H9 (cell line): ENCODE measurements around the gene TMEM125. TPM values are rescaled to one million over a fixed set of nuclear protein-coding genes. Genes with fewer than 3 reads are reported as not detected.

ENCODE experiments used
- DNase-seq: peaks from one replicate; pipeline ENCODE4 v3.0.0-alpha.2; 2017
- H2AFZ ChIP-seq: one replicate; pipeline ENCODE4 v1.6.1; 2013; ENCODE audit warnings: mild to moderate bottlenecking, low read length, control low read depth, moderate library complexity
- H2AK5ac ChIP-seq: 2 replicates; pipeline ENCODE4 v1.6.1; 2013; ENCODE audit warnings: low read length, control low read depth, mixed read lengths; ENCODE audit not compliant: insufficient read length
- H2BK120ac ChIP-seq: one replicate; pipeline ENCODE4 v1.6.1; 2013; ENCODE audit warnings: low read depth, mild to moderate bottlenecking, low read length, control low read depth, inconsistent platforms; ENCODE audit not compliant: poor library complexity, severe bottlenecking
- H2BK12ac ChIP-seq: 2 replicates; pipeline ENCODE4 v1.6.1; 2013; ENCODE audit warnings: low read length, control low read depth, mixed read lengths, low read depth; ENCODE audit not compliant: insufficient read length
- H2BK15ac ChIP-seq: 2 replicates; pipeline ENCODE4 v1.6.1; 2013; ENCODE audit warnings: low read depth, low read length, control low read depth
- H2BK20ac ChIP-seq: one replicate; pipeline ENCODE4 v1.6.1; 2013; ENCODE audit warnings: low read depth, mild to moderate bottlenecking, low read length, control low read depth, inconsistent platforms; ENCODE audit not compliant: poor library complexity, severe bottlenecking
- H2BK5ac ChIP-seq: 2 replicates; pipeline ENCODE4 v1.6.1; 2013; ENCODE audit warnings: low read length, control low read depth, mixed read lengths; ENCODE audit not compliant: insufficient read length
- H3K14ac ChIP-seq: 2 replicates; pipeline ENCODE4 v1.6.1; 2013; ENCODE audit warnings: low read length, control low read depth; ENCODE audit not compliant: insufficient read depth
- H3K18ac ChIP-seq: 2 replicates; pipeline ENCODE4 v1.6.1; 2013; ENCODE audit warnings: low read depth, mild to moderate bottlenecking, mixed read lengths, low read length, control low read depth; ENCODE audit not compliant: insufficient read length
- H3K23ac ChIP-seq: 2 replicates; pipeline ENCODE4 v1.6.1; 2013; ENCODE audit warnings: low read length, control low read depth, mixed read lengths, low read depth; ENCODE audit not compliant: insufficient read length
- H3K23me2 ChIP-seq: 2 replicates; pipeline ENCODE4 v1.6.1; 2013; ENCODE audit warnings: low read depth, mild to moderate bottlenecking, mixed read lengths, low read length, control low read depth; ENCODE audit not compliant: insufficient read length, poor library complexity, severe bottlenecking
- H3K27ac ChIP-seq: 2 replicates; pipeline ENCODE4 v1.5.1; 2013; ENCODE audit warnings: low read length, control low read depth, mixed read lengths, low read depth; ENCODE audit not compliant: insufficient read length
- H3K27me3 ChIP-seq: 2 replicates; pipeline ENCODE4 v1.6.1; 2013; ENCODE audit warnings: low read length, control low read depth, inconsistent platforms; ENCODE audit not compliant: insufficient read depth
- H3K4ac ChIP-seq: 2 replicates; pipeline ENCODE4 v1.6.1; 2013; ENCODE audit warnings: low read depth, mild to moderate bottlenecking, control low read depth, inconsistent platforms, low read length, moderate library complexity
- H3K4me1 ChIP-seq: 2 replicates; pipeline ENCODE4 v1.6.1; 2013; ENCODE audit warnings: low read length, control low read depth, inconsistent platforms; ENCODE audit not compliant: insufficient read depth
- H3K4me2 ChIP-seq: 2 replicates; pipeline ENCODE4 v1.6.1; 2013; ENCODE audit warnings: low read length, control low read depth, mixed read lengths; ENCODE audit not compliant: insufficient read length, insufficient read depth
- H3K56ac ChIP-seq: 2 replicates; pipeline ENCODE4 v1.6.1; 2013; ENCODE audit warnings: low read depth, mild to moderate bottlenecking, mixed read lengths, low read length, control low read depth; ENCODE audit not compliant: insufficient read length
- H3K79me1 ChIP-seq: 2 replicates; pipeline ENCODE4 v1.6.1; 2013; ENCODE audit warnings: low read depth, mild to moderate bottlenecking, moderate library complexity, low read length, control low read depth, inconsistent platforms; ENCODE audit not compliant: insufficient read depth, poor library complexity, severe bottlenecking
- H3K79me2 ChIP-seq: 2 replicates; pipeline ENCODE4 v1.6.1; 2013; ENCODE audit warnings: low read length, control low read depth, inconsistent platforms; ENCODE audit not compliant: insufficient read depth
- H3K9ac ChIP-seq: 2 replicates; pipeline ENCODE4 v1.6.1; 2013; ENCODE audit warnings: low read length, control low read depth, mixed read lengths; ENCODE audit not compliant: insufficient read length; ENCODE audit errors: extremely low read depth
- H3K9me3 ChIP-seq: one replicate; pipeline ENCODE4 v1.6.1; 2013; ENCODE audit warnings: low read depth, low read length, inconsistent platforms; ENCODE audit not compliant: control insufficient read depth
- H3T11ph ChIP-seq: one replicate; pipeline ENCODE4 v1.6.1; 2013; ENCODE audit warnings: mild to moderate bottlenecking, low read length, control low read depth, inconsistent platforms
- H4K20me1 ChIP-seq: one replicate; pipeline ENCODE4 v1.6.1; 2013; ENCODE audit not compliant: control insufficient read depth, insufficient read length, insufficient read depth
- H4K5ac ChIP-seq: 2 replicates; pipeline ENCODE4 v1.6.1; 2013; ENCODE audit warnings: low read depth, mild to moderate bottlenecking, mixed read lengths, low read length, control low read depth; ENCODE audit not compliant: insufficient read length
- H4K8ac ChIP-seq: replicated peaks from 2 replicates; pipeline ENCODE4 v1.6.1; 2013; ENCODE audit warnings: low read length, control low read depth, mixed read lengths, low read depth; ENCODE audit not compliant: insufficient read length
- H4K91ac ChIP-seq: 2 replicates; pipeline ENCODE4 v1.6.1; 2013; ENCODE audit warnings: low read depth, mild to moderate bottlenecking, moderate library complexity, mixed read lengths, low read length, control low read depth; ENCODE audit not compliant: insufficient read length
- H3K27ac Mint-ChIP-seq, 3 experiments: 2 replicates in 2 of 3; 3 replicates in 1 of 3; pipeline ENCODE4 v1.8.0; 2020 to 2021; ENCODE audit warnings: mixed read lengths in 3 of 3, mild to moderate bottlenecking in 1 of 3, moderate library complexity in 1 of 3
- H3K27me3 Mint-ChIP-seq: 2 replicates; pipeline ENCODE4 v1.8.0; 2021; ENCODE audit warnings: low read depth, mild to moderate bottlenecking, moderate library complexity, mixed read lengths
- H3K36me3 Mint-ChIP-seq, 3 experiments: 2 replicates in 2 of 3; 3 replicates in 1 of 3; pipeline ENCODE4 v1.8.0; 2020 to 2021; ENCODE audit warnings: low read depth in 3 of 3, mixed read lengths in 3 of 3; ENCODE audit not compliant: insufficient read depth in 1 of 3
- H3K4me1 Mint-ChIP-seq, 2 experiments: 2 replicates each; pipeline ENCODE4 v1.8.0; 2020; ENCODE audit warnings: mixed read lengths in 2 of 2
- H3K4me3 Mint-ChIP-seq, 2 experiments: 2 replicates in 1 of 2; 3 replicates in 1 of 2; pipeline ENCODE4 v1.8.0; 2020 to 2021; ENCODE audit warnings: mild to moderate bottlenecking in 2 of 2, mixed read lengths in 2 of 2, moderate library complexity in 1 of 2
- H3K9me3 Mint-ChIP-seq, 2 experiments: 2 replicates in 1 of 2; 3 replicates in 1 of 2; pipeline ENCODE4 v1.8.0; 2020; ENCODE audit warnings: mild to moderate bottlenecking in 2 of 2, mixed read lengths in 2 of 2, moderate library complexity in 1 of 2
- WGBS: extraction: QIAGEN DNeasy Blood & Tissue Kit; methylation state at CpG from one replicate; pipeline ENCODE4 v1.1.7; 2013; ENCODE audit warnings: missing lambda C conversion rate, low lambda C conversion rate, mixed read lengths; ENCODE audit not compliant: insufficient read length; ENCODE audit errors: extremely low coverage; 5-methylcytosine and 5-hydroxymethylcytosine counted together
- total RNA-seq: library from RNA; stranded (reverse); gene quantifications from 2 replicates; pipeline ENCODE4 v1.2.1, GENCODE V29; 2021
- TF ChIP-seq, protein P1 (sequence below): fragments of 200-600 bp; sonication (generic); conservative IDR thresholded peaks from 3 replicates; pipeline ENCODE4 v1.8.0; 2021; ENCODE audit warnings: antibody characterized with exemption, mild to moderate bottlenecking

Gene TMEM125
- total RNA-seq, 1 experiment from 2014 or later: 19.6 TPM

- Histone ChIP-seq H3K18ac (no peak overlapping the region), H3K27me3 (no peaks in the 10 kb centered on the region), H3T11ph (no peak overlapping the region), H2BK12ac (no peak overlapping the region), H3K9ac (no peak overlapping the region), H3K14ac (no peak overlapping the region), H4K20me1 (no peaks in the 10 kb centered on the region), H2BK20ac (no peak overlapping the region), H3K4me1 (no peaks in the 10 kb centered on the region), H3K9me3 (no peaks in the 10 kb centered on the region), H3K23me2 (no peaks in the 10 kb centered on the region), H3K4ac (no peak overlapping the region), H4K91ac (no peak overlapping the region), H3K27ac (no peak overlapping the region), H3K79me1 (no peaks in the 10 kb centered on the region), H4K8ac (no peak overlapping the region), H3K4me2 (no peak overlapping the region), H2AFZ (no peak overlapping the region), H2BK15ac (no peak overlapping the region), H2BK120ac (no peak overlapping the region), H3K79me2 (no peaks in the 10 kb centered on the region), H3K23ac (no peak overlapping the region), H3K56ac (no peak overlapping the region), H4K5ac (no peak overlapping the region), H2AK5ac (no peak overlapping the region), H2BK5ac (no peak overlapping the region)
- H3K27me3 Mint-ChIP-seq: peaks cover 19% of the 10 kb centered on the region
- DNase-seq: no peak
- TF ChIP-seq, protein P1, sequence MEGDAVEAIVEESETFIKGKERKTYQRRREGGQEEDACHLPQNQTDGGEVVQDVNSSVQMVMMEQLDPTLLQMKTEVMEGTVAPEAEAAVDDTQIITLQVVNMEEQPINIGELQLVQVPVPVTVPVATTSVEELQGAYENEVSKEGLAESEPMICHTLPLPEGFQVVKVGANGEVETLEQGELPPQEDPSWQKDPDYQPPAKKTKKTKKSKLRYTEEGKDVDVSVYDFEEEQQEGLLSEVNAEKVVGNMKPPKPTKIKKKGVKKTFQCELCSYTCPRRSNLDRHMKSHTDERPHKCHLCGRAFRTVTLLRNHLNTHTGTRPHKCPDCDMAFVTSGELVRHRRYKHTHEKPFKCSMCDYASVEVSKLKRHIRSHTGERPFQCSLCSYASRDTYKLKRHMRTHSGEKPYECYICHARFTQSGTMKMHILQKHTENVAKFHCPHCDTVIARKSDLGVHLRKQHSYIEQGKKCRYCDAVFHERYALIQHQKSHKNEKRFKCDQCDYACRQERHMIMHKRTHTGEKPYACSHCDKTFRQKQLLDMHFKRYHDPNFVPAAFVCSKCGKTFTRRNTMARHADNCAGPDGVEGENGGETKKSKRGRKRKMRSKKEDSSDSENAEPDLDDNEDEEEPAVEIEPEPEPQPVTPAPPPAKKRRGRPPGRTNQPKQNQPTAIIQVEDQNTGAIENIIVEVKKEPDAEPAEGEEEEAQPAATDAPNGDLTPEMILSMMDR: no peak
- H3K9me3 Mint-ChIP-seq: no peaks in the 10 kb centered on the region
- no peaks in the 10 kb centered on the region; a peak in 1 of 7 replicates for H3K36me3 Mint-ChIP-seq
- WGBS: no CpG with 5 or more reads among the region's 20 CpGs
- H3K27ac Mint-ChIP-seq: peak overlapping the region in 1 of 3 experiments; percentile 73; a peak in 1 of 7 replicates
- peaks cover 6 to 8% of the 10 kb centered on the region in 2 experiments; a peak in 3 of 4 replicates for H3K4me1 Mint-ChIP-seq
- no peak overlapping the region for H3K4me3 Mint-ChIP-seq
These were observed 39.0 kb downstream of the TMEM125 start for GRCh38 chr1:43308635-43309404.
